Left ventricle myocardium inferior (tissue), 1 donor: ENCODE measurements around the gene SPATA6L. TPM values are rescaled to one million over a fixed set of nuclear protein-coding genes. Genes with fewer than 3 reads are reported as not detected.

Experiments
- DNase-seq: peaks from one replicate; pipeline ENCODE4 v3.0.0-alpha.2; 2020
- H3K27ac ChIP-seq: fragments of 200-600 bp; replicated peaks from 2 replicates; pipeline ENCODE4 v1.8.0; 2021
- H3K27me3 ChIP-seq: fragments of 200-600 bp; 2 replicates; pipeline ENCODE4 v1.8.0; 2021; ENCODE audit warnings: low read depth
- H3K36me3 ChIP-seq: fragments of 200-600 bp; 2 replicates; pipeline ENCODE4 v1.8.0; 2021
- H3K4me1 ChIP-seq: fragments of 200-600 bp; 2 replicates; pipeline ENCODE4 v1.8.0; 2021
- H3K4me3 ChIP-seq: fragments of 200-600 bp; 2 replicates; pipeline ENCODE4 v1.8.0; 2021; ENCODE audit warnings: mild to moderate bottlenecking, moderate library complexity
- H3K9me3 ChIP-seq: fragments of 200-600 bp; replicated peaks from 2 replicates; pipeline ENCODE4 v1.8.0; 2021
- intact Hi-C: fragments of 100-400 bp; cut with micrococcal nuclease; formaldehyde crosslinking; loops from one replicate; pipeline ENCODE4 v1.11.0; 2022
- total RNA-seq: library from RNA; stranded (reverse); fragmentation: NEBNext Ultra II Directional; extraction: Animal tissue kit (Norgen Biotek cat#: 25700); gene quantifications from one replicate; pipeline ENCODE4 v1.2.1, GENCODE V29; 2021
- TF ChIP-seq, protein P1 (sequence below): fragments of 200-600 bp; IDR thresholded peaks from 2 replicates; pipeline ENCODE4 v1.8.0; 2021; ENCODE audit warnings: antibody characterized with exemption, mild to moderate bottlenecking, borderline replicate concordance
- donor health status: DM: no; HTN: yes; CAD: no; lungs with severe emphysema.

The SPATA6L gene
- total RNA-seq, 1 donor from 2014 or later = 0.96 TPM

DNA sequence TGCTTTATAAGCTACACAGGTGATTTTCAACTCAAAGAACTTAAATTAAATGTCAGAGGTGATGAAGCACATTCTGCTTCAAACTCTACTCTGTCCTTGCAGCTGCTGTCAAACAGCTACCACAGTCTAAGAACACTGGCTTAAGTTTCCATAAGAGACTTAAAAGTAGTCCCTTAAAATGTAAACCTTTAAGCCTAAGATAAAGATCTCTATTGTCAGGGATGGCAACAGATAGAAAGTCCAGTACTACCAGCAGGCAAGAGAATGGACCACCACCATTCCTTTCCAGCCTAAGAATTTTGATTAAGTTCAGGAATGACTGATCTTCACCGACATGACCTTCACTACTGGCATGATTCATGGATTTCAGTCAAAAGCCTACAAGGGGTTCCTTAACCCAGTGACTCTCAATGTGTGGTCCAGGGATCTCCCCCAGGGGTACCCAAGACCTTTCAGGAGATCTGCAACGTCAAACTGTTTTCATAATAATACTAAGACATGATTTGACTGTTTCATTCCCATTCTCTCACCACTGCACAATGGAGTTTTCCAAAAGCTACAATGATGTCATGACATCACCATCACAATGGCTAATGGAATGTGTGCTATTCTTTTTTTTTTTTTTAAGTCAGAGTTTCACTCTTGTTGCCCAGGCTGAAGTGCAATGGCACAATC, 45.3 kb downstream of the SPATA6L start:
- DNase-seq = no peak
- intact Hi-C loops = no loop called here
- Histone ChIP-seq H3K36me3 (peaks cover 8% of the 10 kb centered on the region), H3K27me3 (no peaks in the 10 kb centered on the region), H3K27ac (no peak overlapping the region), H3K4me1 (no peaks in the 10 kb centered on the region), H3K9me3 (no peaks in the 10 kb centered on the region), H3K4me3 (no peak overlapping the region)
- TF ChIP-seq, protein P1, sequence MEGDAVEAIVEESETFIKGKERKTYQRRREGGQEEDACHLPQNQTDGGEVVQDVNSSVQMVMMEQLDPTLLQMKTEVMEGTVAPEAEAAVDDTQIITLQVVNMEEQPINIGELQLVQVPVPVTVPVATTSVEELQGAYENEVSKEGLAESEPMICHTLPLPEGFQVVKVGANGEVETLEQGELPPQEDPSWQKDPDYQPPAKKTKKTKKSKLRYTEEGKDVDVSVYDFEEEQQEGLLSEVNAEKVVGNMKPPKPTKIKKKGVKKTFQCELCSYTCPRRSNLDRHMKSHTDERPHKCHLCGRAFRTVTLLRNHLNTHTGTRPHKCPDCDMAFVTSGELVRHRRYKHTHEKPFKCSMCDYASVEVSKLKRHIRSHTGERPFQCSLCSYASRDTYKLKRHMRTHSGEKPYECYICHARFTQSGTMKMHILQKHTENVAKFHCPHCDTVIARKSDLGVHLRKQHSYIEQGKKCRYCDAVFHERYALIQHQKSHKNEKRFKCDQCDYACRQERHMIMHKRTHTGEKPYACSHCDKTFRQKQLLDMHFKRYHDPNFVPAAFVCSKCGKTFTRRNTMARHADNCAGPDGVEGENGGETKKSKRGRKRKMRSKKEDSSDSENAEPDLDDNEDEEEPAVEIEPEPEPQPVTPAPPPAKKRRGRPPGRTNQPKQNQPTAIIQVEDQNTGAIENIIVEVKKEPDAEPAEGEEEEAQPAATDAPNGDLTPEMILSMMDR = no peak

DNA sequence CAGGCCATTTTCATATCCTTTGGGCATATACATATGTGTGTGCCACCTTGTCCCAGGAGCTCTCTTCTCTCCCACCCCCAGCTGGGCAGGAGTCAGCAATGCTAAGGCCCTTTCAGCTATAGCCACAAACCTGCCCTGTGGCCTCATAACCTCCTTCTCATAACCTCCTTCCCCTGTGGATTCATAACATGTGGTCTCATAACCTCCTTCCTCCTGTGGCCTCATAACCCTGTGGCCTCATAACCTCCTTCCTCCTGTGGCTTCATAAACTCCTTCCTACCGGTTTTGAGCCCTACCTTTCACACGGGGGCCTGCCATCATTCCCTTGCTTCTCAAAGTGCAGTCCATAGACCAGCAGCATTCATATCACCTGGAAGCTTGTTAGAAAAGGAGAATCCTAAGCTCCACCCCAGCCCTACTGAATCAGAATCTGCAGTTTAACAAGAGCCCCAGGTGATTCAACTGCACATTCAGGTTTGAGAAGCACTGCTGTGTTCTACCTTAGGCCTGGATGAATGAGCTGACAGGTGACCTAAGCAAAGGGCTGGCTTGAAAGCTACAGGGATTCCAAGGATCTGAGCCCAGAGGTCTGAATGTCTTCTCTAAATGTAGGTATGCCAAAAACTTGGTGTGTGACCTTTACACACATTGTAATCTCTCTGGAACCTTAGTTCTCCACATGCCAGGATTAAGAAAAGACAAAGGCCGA, 46.1 kb downstream of the SPATA6L start:
- Histone ChIP-seq H3K9me3 (no peaks in the 10 kb centered on the region), H3K27ac (no peak overlapping the region), H3K36me3 (peaks cover 8% of the 10 kb centered on the region), H3K27me3 (no peaks in the 10 kb centered on the region), H3K4me3 (no peak overlapping the region), H3K4me1 (no peaks in the 10 kb centered on the region)
- intact Hi-C loops = no loop called here
- TF ChIP-seq, protein P1 = no peak
- no peak for DNase-seq

DNA sequence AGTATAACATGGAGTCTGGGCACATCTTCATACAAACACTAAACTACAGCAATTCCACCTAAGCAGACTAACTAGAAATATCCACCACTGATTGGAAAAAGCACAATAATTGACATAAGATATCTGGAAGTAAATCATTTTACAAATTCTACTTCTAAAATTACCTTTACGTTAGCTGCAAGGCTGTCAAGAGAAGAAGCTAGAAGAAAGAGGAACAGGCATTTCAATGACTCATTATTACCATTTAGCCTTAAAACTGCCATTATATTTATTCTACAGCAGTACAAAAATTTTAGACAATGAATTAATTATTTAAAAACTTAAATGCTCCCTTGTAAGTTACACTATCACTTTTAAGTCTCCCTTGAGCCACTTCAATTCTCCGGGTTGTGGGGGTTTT, 47.6 kb downstream of the SPATA6L start:
- TF ChIP-seq, protein P1 = no peak
- DNase-seq = no peak
- intact Hi-C loops = no loop called here

DNA sequence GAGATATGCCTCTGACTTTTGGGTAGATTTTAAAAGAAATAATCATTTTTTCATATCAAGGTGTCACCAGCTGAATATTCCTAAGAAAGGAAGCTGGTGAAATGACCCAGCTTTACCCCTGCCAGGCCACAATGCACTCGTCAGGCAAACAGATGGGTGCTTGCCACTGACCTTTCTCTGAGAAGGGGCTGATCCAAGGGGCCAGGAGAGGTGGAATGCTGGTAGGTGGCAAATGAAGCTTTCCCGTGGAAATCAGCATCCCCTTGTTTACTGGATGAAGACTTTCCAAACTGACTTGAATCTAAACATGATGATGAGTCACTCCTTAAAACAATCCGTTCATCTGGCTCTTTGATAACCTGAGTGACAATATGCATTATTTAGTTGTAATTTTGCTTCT, 48.5 kb downstream of the SPATA6L start:
- intact Hi-C loops = no loop called here
- no peak for DNase-seq
- Histone ChIP-seq H3K36me3 (peaks cover 8% of the 10 kb centered on the region), H3K27me3 (no peaks in the 10 kb centered on the region), H3K4me3 (no peak overlapping the region), H3K9me3 (no peaks in the 10 kb centered on the region), H3K4me1 (no peaks in the 10 kb centered on the region), H3K27ac (no peak overlapping the region)
- TF ChIP-seq, protein P1 = no peak

More for the DNA sequence above, 47.6 kb downstream of the SPATA6L start:
- Histone ChIP-seq H3K4me3 (no peak overlapping the region), H3K9me3 (no peaks in the 10 kb centered on the region), H3K27me3 (no peaks in the 10 kb centered on the region), H3K36me3 (peaks cover 8% of the 10 kb centered on the region), H3K27ac (no peak overlapping the region), H3K4me1 (no peaks in the 10 kb centered on the region)

DNA sequence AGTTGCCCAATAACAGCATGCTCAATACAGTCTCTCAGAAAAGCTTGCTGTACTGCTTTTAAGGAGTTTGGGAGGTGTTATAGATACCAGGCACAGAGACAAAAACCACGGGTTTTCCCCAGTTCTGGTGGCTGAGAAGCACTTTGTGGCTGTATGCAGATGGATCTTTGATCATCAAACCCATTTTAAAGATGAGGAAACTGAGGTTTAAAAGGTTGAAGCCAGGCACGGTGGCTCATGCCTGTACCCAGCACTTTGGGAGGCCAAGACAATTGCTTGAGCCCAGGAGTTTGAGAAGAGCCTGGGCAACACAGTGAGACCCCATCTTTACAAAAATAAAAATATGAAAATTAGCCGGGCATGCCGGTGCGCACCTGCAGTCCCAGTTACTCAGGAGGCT, 50.5 kb downstream of the SPATA6L start:
- Histone ChIP-seq H3K4me1 (no peaks in the 10 kb centered on the region), H3K27me3 (no peaks in the 10 kb centered on the region), H3K36me3 (no peaks in the 10 kb centered on the region), H3K27ac (no peak overlapping the region), H3K9me3 (no peaks in the 10 kb centered on the region), H3K4me3 (no peak overlapping the region)
- intact Hi-C loops = no loop called here
- DNase-seq = no peak
- TF ChIP-seq, protein P1 = no peak
